ENCODE data around the gene SOD3.

The SOD3 gene

DNA sequence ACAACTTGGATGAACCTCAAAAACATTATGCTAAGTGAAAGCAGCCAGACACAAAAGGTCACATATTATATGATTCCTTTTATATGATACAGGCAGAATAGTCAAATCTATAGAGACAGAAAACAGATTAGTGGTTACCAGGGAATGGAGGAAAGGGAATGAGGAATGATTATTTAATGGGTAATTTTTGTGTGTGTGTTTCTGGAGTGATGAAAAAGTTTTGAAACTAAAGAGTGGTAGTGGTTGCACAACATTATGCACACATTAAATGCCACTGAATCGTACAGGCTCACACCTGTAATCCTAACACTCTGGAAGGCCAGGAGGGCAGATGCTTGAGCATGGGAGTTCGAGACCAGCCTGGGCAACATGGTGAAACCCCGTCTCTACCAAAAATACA is 19.6 kb upstream of the SOD3 start:
- peak; percentile 44 for DNase-seq

DNA sequence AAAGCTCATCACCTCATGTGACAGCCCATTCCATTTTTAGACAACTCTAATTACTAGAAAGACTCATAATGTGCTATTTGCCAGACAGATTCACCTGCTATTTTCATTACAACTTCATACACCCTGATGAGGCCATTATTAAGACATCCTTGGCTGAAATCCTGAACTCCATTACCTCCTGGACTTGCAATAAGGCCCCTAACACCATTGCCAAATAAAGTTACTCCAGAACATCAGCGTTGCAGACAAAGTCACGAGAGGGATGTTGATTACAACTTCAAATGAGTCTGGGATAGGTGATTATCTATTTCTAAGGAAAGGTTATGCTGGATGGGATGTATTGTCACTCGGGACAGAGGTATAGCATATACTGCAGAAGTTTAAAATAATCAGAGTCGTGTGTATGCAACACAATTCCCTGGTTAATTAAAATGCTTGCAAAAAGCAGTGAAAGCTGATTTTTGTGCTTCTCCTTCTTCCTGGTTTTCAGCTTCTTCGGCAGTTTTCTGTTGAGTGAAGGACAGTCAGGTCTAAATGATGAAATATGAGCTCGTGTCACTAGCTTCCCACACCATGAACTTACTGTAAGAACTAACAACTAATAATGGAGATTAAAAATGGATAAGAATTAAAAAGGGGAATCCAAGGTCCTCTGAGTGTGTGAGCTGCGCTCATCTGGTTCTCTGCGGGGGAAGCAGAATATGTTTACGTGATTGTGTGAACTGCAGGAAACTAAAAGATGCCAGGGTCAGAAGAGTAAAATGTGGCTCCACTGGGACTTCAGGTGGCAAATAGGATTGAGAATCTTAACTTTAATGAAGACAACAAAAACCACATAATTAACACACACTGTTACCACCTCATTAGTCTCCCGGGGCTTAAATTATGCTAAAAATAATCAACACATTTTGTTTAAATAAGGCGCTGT is 17.6 kb upstream of the SOD3 start:
- no peak for DNase-seq

DNA sequence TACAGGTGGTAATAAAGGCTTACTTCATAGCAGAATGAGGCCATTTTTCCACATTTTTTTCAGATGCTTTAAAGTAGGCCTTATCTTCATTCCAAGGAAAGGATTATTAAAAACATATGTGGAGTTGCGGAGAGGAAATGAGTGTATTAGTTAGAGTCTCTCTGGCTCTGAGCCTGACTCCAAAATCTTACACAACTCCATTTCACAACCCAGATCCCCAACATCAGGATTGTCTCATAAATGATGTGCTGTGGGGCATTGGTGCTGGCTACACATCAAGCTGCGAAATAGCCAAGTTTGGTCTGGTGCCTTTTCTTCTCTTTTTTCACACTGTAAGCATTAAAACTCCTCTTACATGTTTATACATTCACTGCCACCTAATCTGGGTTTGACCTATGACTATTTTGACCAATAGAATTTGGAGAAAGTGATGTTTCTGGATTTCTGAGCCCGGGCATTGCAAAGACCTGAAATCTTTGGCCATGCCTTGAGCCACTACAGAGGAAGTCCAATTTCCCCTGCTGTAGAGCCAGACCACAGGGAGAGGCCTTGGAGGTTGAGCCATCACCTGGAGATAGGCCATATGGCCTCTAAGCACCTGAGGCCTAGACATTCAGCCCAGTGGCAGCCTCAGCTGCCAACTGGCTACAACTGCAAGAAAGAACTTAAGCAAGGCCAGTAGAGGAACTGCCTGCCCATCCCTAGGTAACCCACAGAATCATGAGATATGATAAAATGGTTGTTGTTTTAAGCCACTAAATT is 16.7 kb upstream of the SOD3 start:
- DNase-seq: peak; percentile 99

- DNase-seq: no peak
Measured at GRCh38 chr4:24780936-24781495, 14.4 kb upstream of the SOD3 start.

DNA sequence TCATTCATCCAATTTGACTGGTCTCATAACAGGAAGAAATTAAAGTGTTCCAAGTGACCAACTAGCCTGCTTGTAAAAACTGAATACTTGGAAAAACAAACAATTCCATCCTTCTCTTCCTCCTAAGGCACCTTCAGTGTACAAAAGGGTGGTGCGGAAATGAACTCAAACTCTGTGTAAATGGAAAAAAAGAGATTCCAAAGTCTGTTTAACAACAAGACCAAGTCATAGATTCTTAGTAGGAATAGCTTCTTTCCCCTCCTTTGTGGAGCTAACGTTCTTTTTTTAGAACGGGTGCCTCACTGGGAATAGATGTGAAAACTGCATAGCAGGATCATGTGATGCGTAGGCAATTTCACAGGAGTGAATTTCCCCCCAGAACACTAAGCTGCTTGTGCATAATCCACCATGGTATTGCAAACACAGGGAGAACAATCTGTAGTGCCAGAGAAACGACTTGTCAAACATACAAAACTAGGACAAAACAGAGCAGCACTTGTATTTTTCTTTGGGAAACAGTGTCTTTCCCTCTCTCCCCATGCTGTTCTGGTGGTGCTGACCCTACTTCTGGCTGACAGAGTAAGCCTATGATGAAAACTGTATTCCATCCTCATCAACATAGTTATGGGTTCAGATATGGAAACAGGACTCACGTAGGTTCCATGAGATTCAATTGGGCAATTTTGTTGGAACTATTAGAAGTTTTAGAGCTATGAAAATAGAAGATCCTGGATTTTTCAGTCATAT is 13.2 kb upstream of the SOD3 start:
- no peak for DNase-seq

GRCh38 chr4:24783506-24783905 is 11.9 kb upstream of the SOD3 start:
- DNase-seq: no peak

DNA sequence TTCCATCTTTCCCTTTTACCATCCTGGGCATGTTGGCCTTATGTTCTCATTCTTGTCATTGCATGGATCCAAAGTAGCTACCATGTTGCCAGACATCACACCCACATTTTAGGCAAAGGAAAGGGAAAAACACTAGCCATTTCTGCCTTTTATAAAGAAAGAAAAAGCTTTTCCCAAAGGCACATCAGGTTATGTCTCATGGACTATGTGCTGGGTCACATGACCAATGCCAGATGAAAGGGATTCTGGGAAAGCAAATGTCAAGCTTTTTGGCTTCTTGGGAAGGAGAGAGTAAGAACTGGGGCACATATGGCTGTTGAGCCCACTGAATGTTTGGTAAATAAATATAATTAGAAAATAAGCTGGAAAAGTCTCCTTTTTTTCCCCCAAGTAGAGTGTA is 4.3 kb upstream of the SOD3 start:
- no peak for DNase-seq

GRCh38 chr4:24792552-24792951 is 2.8 kb upstream of the SOD3 start:
- DNase-seq: no peak

DNA sequence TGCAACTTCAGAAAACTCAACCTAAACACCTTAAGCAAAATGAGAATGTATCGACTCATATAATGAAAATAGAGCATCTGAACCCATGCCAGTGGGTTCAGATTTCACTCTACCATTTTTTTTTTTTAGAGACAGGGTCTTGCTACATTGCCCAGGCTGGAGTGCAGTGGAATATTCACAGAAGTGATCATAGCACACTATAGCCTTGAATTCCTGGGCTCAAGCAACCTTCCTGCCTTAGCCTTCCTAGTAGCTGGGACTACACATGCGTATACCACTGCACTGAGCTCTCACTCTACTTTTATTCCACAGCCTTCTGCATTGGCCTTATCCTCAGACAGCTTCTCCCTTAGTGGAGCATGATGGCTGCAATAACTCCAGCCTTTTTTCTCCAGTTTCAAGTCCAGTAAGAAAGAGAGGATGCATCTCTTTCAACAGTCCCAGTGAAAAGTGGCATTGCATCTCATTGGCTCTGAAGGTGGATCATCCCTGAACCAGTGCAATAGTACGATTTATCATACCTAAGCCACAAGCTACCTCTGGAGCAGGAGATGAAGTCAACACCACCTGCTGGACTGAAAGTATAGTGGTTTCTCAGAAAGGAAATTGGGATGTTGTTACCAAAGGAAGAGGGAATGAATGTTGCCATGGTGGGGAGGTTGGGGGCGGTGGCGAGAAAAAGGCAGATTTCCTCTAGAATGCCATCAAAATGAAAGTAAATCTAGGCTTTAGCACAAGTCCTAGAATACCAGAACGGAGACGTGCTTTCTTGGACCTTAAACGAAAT is 2.0 kb upstream of the SOD3 start:
- no peak for DNase-seq

DNA sequence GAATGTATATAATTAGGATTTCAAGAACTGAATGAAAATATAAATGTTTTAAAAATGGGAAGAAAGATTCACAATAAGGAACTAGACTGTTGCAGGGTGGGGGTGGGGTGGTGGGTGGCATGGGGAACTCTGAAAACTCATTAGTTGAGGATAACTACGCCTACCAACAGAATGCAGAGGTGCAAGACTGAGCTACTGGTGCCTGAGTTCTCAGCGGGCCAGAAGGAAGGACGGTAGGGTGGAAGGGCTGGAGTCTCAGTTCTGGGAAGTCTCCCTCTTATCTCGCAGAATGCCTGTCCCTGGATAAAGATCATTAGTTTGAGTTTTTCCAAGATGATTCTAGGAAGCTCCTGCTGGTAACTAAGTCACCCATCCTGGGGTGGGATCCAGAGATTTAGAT is 1.3 kb upstream of the SOD3 start:
- no peak for DNase-seq

- DNase-seq: peak; percentile 56
Measured at GRCh38 chr4:24794480-24794879, 893 bp upstream of the SOD3 start.

- DNase-seq: no peak
Measured at GRCh38 chr4:24795666-24796381, 451 bp downstream of the SOD3 start.

GRCh38 chr4:24796620-24797019 is 1.2 kb downstream of the SOD3 start:
- DNase-seq: no peak

- no peak for DNase-seq
Measured at GRCh38 chr4:24798036-24798610, 2.8 kb downstream of the SOD3 start.

DNA sequence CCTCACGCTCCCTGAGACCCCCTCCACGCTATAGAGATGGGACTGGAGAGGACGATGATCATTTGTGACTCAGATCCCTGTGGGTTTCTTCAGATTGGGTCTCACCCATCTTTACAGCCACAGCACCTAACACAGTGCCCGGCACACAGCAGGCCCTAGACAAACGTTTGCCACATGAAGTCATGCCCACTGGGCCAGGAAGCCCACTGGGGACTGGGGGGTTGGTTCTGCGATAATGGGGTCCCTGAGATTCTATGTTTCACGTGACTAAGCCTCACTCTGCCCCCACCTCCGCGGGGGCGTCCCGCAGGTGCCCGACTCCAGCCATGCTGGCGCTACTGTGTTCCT is 3.8 kb downstream of the SOD3 start:
- no peak for DNase-seq

GRCh38 chr4:24799544-24800324 is 4.4 kb downstream of the SOD3 start:
- no peak for DNase-seq

DNA sequence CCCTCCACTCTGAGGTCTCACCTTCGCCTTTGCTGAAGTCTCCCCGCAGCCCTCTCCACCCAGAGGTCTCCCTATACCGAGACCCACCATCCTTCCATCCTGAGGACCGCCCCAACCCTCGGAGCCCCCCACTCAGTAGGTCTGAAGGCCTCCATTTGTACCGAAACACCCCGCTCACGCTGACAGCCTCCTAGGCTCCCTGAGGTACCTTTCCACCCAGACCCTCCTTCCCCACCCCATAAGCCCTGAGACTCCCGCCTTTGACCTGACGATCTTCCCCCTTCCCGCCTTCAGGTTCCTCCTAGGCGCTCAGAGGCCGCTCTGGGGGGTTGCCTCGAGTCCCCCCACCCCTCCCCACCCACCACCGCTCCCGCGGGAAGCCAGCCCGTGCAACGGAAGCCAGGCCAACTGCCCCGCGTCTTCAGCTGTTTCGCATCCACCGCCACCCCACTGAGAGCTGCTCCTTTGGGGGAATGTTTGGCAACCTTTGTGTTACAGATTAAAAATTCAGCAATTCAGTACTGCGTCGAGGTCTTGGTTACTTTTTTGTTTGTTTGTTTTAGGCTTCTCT is 5.0 kb downstream of the SOD3 start:
- DNase-seq: no peak

GRCh38 chr4:24801136-24801855 is 5.9 kb downstream of the SOD3 start:
- DNase-seq: no peak

DNA sequence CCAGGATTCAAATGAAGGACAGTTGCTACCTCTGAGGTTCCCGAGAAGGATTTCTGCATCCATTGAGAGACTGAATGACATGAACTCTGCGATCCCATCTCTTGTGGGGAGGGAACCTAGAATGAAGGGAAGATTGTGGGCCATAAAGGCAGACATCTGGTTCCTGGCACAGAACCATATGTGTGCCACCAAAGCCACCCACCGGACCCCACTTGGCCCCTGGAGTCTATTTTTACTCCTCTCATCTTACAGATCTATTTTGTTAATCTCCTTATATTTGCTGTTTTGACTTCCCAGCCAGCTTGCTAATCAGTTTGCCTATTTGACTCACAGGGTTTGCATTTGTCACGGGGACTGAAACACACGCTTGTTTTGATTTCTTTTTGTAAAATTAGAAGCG is 7.3 kb downstream of the SOD3 start:
- DNase-seq: no peak

Measured in fibroblast of upper back skin (primary cell).